Trophoblast cell (in vitro differentiated cells and primary cell): ENCODE data around the gene HGFAC.

ENCODE experiments used
- DNase-seq, 2 donors: peaks; one replicate each; pipeline ENCODE4 v3.0.0-alpha.2; 2016
- H2AFZ ChIP-seq: 2 replicates; pipeline ENCODE4 v1.6.1; 2013; ENCODE audit warnings: low read length, moderate library complexity, mild to moderate bottlenecking; ENCODE audit not compliant: insufficient read depth, poor library complexity
- H2AK5ac ChIP-seq: 2 replicates; pipeline ENCODE4 v1.6.1; 2013; ENCODE audit warnings: mild to moderate bottlenecking, low read length
- H2BK120ac ChIP-seq: 2 replicates; pipeline ENCODE4 v1.6.1; 2013; ENCODE audit warnings: low read length, mild to moderate bottlenecking, moderate library complexity; ENCODE audit not compliant: insufficient read depth, poor library complexity
- H2BK12ac ChIP-seq: 2 replicates; pipeline ENCODE4 v1.6.1; 2013; ENCODE audit warnings: mild to moderate bottlenecking, low read length, moderate library complexity
- H2BK5ac ChIP-seq: 2 replicates; pipeline ENCODE4 v1.6.1; 2013; ENCODE audit warnings: low read length, low read depth, moderate library complexity, mild to moderate bottlenecking; ENCODE audit not compliant: poor library complexity
- H3K14ac ChIP-seq: 2 replicates; pipeline ENCODE4 v1.6.1; 2013; ENCODE audit warnings: mild to moderate bottlenecking, low read length
- H3K18ac ChIP-seq: 2 replicates; pipeline ENCODE4 v1.6.1; 2013; ENCODE audit warnings: mild to moderate bottlenecking, low read length
- H3K23ac ChIP-seq: 2 replicates; pipeline ENCODE4 v1.6.1; 2013; ENCODE audit warnings: low read length
- H3K27ac ChIP-seq: 2 replicates; pipeline ENCODE4 v1.5.1; 2013; ENCODE audit warnings: low read depth, mild to moderate bottlenecking, inconsistent platforms, low read length, moderate library complexity
- H3K27me3 ChIP-seq: 2 replicates; pipeline ENCODE4 v1.6.1; 2013; ENCODE audit warnings: inconsistent platforms, mild to moderate bottlenecking, low read length, moderate library complexity; ENCODE audit not compliant: insufficient read depth
- H3K36me3 ChIP-seq, 2 experiments: 1 replicate in 1 of 2; 2 replicates in 1 of 2; pipeline ENCODE4 v1.6.1; 2013; ENCODE audit warnings: low read length in 2 of 2, mild to moderate bottlenecking in 2 of 2, moderate library complexity in 1 of 2; ENCODE audit not compliant: insufficient read depth in 2 of 2, control insufficient read depth in 1 of 2
- H3K4ac ChIP-seq: 2 replicates; pipeline ENCODE4 v1.6.1; 2013; ENCODE audit warnings: low read depth, mild to moderate bottlenecking, low read length, moderate library complexity
- H3K4me1 ChIP-seq, 2 experiments: 1 replicate in 1 of 2; 2 replicates in 1 of 2; pipeline ENCODE4 v1.6.1; 2013; ENCODE audit warnings: low read length in 2 of 2, mild to moderate bottlenecking in 2 of 2, moderate library complexity in 1 of 2; ENCODE audit not compliant: insufficient read depth in 2 of 2, control insufficient read depth in 1 of 2
- H3K4me2 ChIP-seq: 2 replicates; pipeline ENCODE4 v1.6.1; 2013; ENCODE audit warnings: inconsistent platforms, mild to moderate bottlenecking, low read length, moderate library complexity
- H3K4me3 ChIP-seq: 2 replicates; pipeline ENCODE4 v1.5.1; 2013; ENCODE audit warnings: mild to moderate bottlenecking, low read depth, low read length, inconsistent platforms
- H3K79me1 ChIP-seq: one replicate; pipeline ENCODE4 v1.6.1; 2013; ENCODE audit warnings: low read length
- H3K79me2 ChIP-seq: 2 replicates; pipeline ENCODE4 v1.6.1; 2013; ENCODE audit warnings: low read length, mild to moderate bottlenecking; ENCODE audit not compliant: control insufficient read depth, insufficient read depth, poor library complexity
- H3K9ac ChIP-seq: 2 replicates; pipeline ENCODE4 v1.6.1; 2013; ENCODE audit warnings: mild to moderate bottlenecking, low read length
- H3K9me3 ChIP-seq: 2 replicates; pipeline ENCODE4 v1.6.1; 2013; ENCODE audit warnings: low read depth, mild to moderate bottlenecking, control low read depth, inconsistent platforms, low read length; ENCODE audit not compliant: insufficient read depth
- H4K12ac ChIP-seq: 2 replicates; pipeline ENCODE4 v1.6.1; 2013; ENCODE audit warnings: low read depth, mild to moderate bottlenecking, low read length, moderate library complexity
- H4K8ac ChIP-seq: 2 replicates; pipeline ENCODE4 v1.6.1; 2013; ENCODE audit warnings: low read depth, mild to moderate bottlenecking, low read length, moderate library complexity
- H4K91ac ChIP-seq: one replicate; pipeline ENCODE4 v1.6.1; 2013; ENCODE audit warnings: low read depth, mild to moderate bottlenecking, low read length, moderate library complexity
- WGBS: extraction: QIAGEN DNeasy Blood & Tissue Kit; methylation state at CpG from one replicate; pipeline ENCODE4 v1.1.7; 2013; ENCODE audit warnings: missing lambda C conversion rate; ENCODE audit not compliant: insufficient read length, insufficient coverage; ENCODE audit errors: extremely low coverage; 5-methylcytosine and 5-hydroxymethylcytosine counted together

HGFAC gene

GRCh38 chr4:3475713-3476260 is 34.0 kb downstream of the HGFAC start:
- H4K12ac ChIP-seq, result no peak overlapping the region
- H2AFZ ChIP-seq, result no peak overlapping the region
- H3K79me1 ChIP-seq, result no peaks in the 10 kb centered on the region
- no peak overlapping the region for H3K4ac ChIP-seq
- H3K79me2 ChIP-seq, result no peaks in the 10 kb centered on the region
- H3K4me1 ChIP-seq, result no peaks in the 10 kb centered on the region
- H3K4me2 ChIP-seq, result no peak overlapping the region
- H3K9ac ChIP-seq, result no peak overlapping the region
- DNase-seq, result no peak
- no peak overlapping the region for H3K27ac ChIP-seq
- no CpG with 5 or more reads among the region's 22 CpGs for WGBS
- H2BK120ac ChIP-seq, result no peak overlapping the region
- no peak overlapping the region for H2BK5ac ChIP-seq
- H3K36me3 ChIP-seq, result no peaks in the 10 kb centered on the region
- no peaks in the 10 kb centered on the region for H3K9me3 ChIP-seq
- H3K18ac ChIP-seq, result no peak overlapping the region
- no peak overlapping the region for H2BK12ac ChIP-seq
- H4K8ac ChIP-seq, result no peak overlapping the region
- H3K4me3 ChIP-seq, result no peak overlapping the region
- H2AK5ac ChIP-seq, result no peak overlapping the region
- H3K14ac ChIP-seq, result no peak overlapping the region
- H4K91ac ChIP-seq, result no peak overlapping the region
- H3K27me3 ChIP-seq, result no peaks in the 10 kb centered on the region
- no peak overlapping the region for H3K23ac ChIP-seq

- no peak overlapping the region for H2AK5ac ChIP-seq
- no peak overlapping the region for H2BK12ac ChIP-seq
- no peak overlapping the region for H4K12ac ChIP-seq
- no peak overlapping the region for H3K4me2 ChIP-seq
- no peaks in the 10 kb centered on the region for H3K9me3 ChIP-seq
- H4K8ac ChIP-seq, result no peak overlapping the region
- no peak overlapping the region for H2BK5ac ChIP-seq
- no peaks in the 10 kb centered on the region for H3K79me1 ChIP-seq
- H3K4me1 ChIP-seq, result no peaks in the 10 kb centered on the region
- H3K4me3 ChIP-seq, result no peak overlapping the region
- H4K91ac ChIP-seq, result no peak overlapping the region
- no peak overlapping the region for H2AFZ ChIP-seq
- H3K18ac ChIP-seq, result no peak overlapping the region
- no peak overlapping the region for H3K27ac ChIP-seq
- DNase-seq, result no peak
- H3K79me2 ChIP-seq, result no peaks in the 10 kb centered on the region
- H3K9ac ChIP-seq, result no peak overlapping the region
- H3K4ac ChIP-seq, result no peak overlapping the region
- no peak overlapping the region for H3K23ac ChIP-seq
- H3K36me3 ChIP-seq, result no peaks in the 10 kb centered on the region
- WGBS, result no CpG with 5 or more reads among the region's 22 CpGs
- no peak overlapping the region for H2BK120ac ChIP-seq
- no peaks in the 10 kb centered on the region for H3K27me3 ChIP-seq
- H3K14ac ChIP-seq, result no peak overlapping the region
These were observed 34.6 kb downstream of the HGFAC start for GRCh38 chr4:3476341-3476747.

GRCh38 chr4:3476936-3477749 is 35.4 kb downstream of the HGFAC start:
- no CpG with 5 or more reads among the region's 27 CpGs for WGBS
- Histone ChIP-seq H4K91ac (no peak overlapping the region), H3K4ac (no peak overlapping the region), H3K36me3 (no peaks in the 10 kb centered on the region), H3K4me3 (no peak overlapping the region), H3K79me1 (no peaks in the 10 kb centered on the region), H2AK5ac (no peak overlapping the region), H3K4me2 (no peak overlapping the region), H3K9ac (no peak overlapping the region), H2AFZ (no peak overlapping the region), H3K27me3 (no peaks in the 10 kb centered on the region), H2BK5ac (no peak overlapping the region), H3K79me2 (no peaks in the 10 kb centered on the region), H2BK120ac (no peak overlapping the region), H3K23ac (no peak overlapping the region), H4K12ac (no peak overlapping the region), H3K9me3 (peaks cover 3% of the 10 kb centered on the region), H3K14ac (no peak overlapping the region), H3K27ac (no peak overlapping the region), H2BK12ac (no peak overlapping the region), H4K8ac (no peak overlapping the region), H3K4me1 (no peaks in the 10 kb centered on the region), H3K18ac (no peak overlapping the region)
- no peak for DNase-seq

- no CpG with 5 or more reads among the region's 23 CpGs for WGBS
- H3K4me1 ChIP-seq, result no peaks in the 10 kb centered on the region
- no peak overlapping the region for H2BK12ac ChIP-seq
- no peak overlapping the region for H3K27ac ChIP-seq
- no peak overlapping the region for H3K23ac ChIP-seq
- H3K9me3 ChIP-seq, result peaks cover 3% of the 10 kb centered on the region
- no peak overlapping the region for H2BK120ac ChIP-seq
- no peaks in the 10 kb centered on the region for H3K79me2 ChIP-seq
- no peaks in the 10 kb centered on the region for H3K27me3 ChIP-seq
- no peak overlapping the region for H3K18ac ChIP-seq
- no peaks in the 10 kb centered on the region for H3K79me1 ChIP-seq
- no peak overlapping the region for H3K14ac ChIP-seq
- no peak overlapping the region for H4K8ac ChIP-seq
- H2BK5ac ChIP-seq, result no peak overlapping the region
- no peak overlapping the region for H3K9ac ChIP-seq
- H3K4me3 ChIP-seq, result no peak overlapping the region
- DNase-seq, result no peak
- no peak overlapping the region for H2AFZ ChIP-seq
- H3K4ac ChIP-seq, result no peak overlapping the region
- no peak overlapping the region for H4K12ac ChIP-seq
- H3K36me3 ChIP-seq, result no peaks in the 10 kb centered on the region
- no peak overlapping the region for H2AK5ac ChIP-seq
- no peak overlapping the region for H4K91ac ChIP-seq
- no peak overlapping the region for H3K4me2 ChIP-seq
These were observed 36.1 kb downstream of the HGFAC start for GRCh38 chr4:3477750-3478430.
